DOHH2 (cell line): ENCODE results near the gene PTPRN2.

Experiments used
- EZH2phosphoT487 ChIP-seq: fragments of 200-600 bp; sonication (generic); IDR thresholded peaks from 2 replicates; pipeline ENCODE4 v1.6.1; 2017; ENCODE audit warnings: borderline replicate concordance, mild to moderate bottlenecking, antibody characterized with exemption, low read length, moderate library complexity, mixed read lengths
- TF ChIP-seq, protein P1 (sequence below): fragments of 200-600 bp; sonication (generic); IDR thresholded peaks from one replicate; pipeline ENCODE4 v1.5.1; 2014; ENCODE audit warnings: antibody characterized with exemption, mild to moderate bottlenecking, low read depth, low read length; ENCODE audit not compliant: poor library complexity, severe bottlenecking

DNA sequence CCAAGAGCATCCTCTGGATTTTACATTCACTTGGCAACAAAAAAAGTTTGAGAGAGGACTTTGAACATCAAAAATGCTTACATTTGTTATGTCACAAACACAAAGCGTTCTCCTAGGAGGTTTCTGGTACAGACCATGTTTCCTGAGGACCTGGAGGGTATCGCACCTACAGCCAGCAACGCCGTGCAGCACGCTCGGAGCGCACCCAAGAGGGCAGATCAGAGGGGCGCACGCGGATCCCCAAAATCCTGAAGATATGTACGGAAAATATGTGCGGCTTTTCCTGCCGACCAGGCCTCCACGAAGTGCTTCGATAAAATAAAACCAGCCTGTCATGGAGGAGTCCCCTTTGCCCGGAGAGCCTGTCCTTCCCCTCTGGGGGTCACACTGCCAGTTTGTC lies 796.0 kb downstream of the PTPRN2 start:
- TF ChIP-seq, protein P1, sequence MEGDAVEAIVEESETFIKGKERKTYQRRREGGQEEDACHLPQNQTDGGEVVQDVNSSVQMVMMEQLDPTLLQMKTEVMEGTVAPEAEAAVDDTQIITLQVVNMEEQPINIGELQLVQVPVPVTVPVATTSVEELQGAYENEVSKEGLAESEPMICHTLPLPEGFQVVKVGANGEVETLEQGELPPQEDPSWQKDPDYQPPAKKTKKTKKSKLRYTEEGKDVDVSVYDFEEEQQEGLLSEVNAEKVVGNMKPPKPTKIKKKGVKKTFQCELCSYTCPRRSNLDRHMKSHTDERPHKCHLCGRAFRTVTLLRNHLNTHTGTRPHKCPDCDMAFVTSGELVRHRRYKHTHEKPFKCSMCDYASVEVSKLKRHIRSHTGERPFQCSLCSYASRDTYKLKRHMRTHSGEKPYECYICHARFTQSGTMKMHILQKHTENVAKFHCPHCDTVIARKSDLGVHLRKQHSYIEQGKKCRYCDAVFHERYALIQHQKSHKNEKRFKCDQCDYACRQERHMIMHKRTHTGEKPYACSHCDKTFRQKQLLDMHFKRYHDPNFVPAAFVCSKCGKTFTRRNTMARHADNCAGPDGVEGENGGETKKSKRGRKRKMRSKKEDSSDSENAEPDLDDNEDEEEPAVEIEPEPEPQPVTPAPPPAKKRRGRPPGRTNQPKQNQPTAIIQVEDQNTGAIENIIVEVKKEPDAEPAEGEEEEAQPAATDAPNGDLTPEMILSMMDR: no peak
- TF ChIP-seq EZH2phosphoT487: no peak
